Measurements from ENCODE around the gene NPY.
"Not testable (repeated sequence)": the region's sequence is repeated elsewhere in the genome, so short reads cannot be mapped to it uniquely, and the experiment has no call there.

NPY gene

GRCh38 chr7:24283897-24284698, at the start of gene NPY:
Gene NPY, plus strand, starts transcription at chr7:24284190. Its CDS starts 1,051 bp downstream, at chr7:24285241.
- no peak for DNase-seq (ENCODE audit: low read depth in 2 of 3, low spot score in 1 of 3)

GRCh38 chr7:24239260-24239659, 44.7 kb upstream of the NPY start:
- no peak for DNase-seq (ENCODE audit: low read depth in 2 of 3, low spot score in 1 of 3)

- DNase-seq (ENCODE audit: low read depth in 2 of 3, low spot score in 1 of 3), result no peak
Observed at GRCh38 chr7:24241206-24241605, 42.8 kb upstream of the NPY start.

DNA sequence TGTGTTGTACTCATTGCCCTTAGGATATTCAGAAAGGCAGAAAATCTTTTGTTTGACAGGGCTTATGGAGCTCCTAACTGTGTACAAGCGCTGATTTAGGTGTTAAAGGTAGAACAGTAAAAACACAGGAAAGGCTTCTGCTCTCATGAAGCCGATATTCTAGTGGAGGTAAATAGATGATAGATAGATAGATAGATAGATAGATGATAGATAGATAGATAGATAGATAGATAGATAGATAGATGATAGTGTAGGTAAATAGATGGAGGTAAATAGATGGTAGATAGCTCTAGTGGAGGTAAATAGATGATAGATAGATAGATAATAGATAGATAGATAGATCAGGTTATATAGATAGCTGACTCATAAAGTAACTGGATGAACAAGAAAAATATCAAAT, 39.4 kb upstream of the NPY start:
- DNase-seq (ENCODE audit: low read depth in 2 of 3, low spot score in 1 of 3), result no peak

DNA sequence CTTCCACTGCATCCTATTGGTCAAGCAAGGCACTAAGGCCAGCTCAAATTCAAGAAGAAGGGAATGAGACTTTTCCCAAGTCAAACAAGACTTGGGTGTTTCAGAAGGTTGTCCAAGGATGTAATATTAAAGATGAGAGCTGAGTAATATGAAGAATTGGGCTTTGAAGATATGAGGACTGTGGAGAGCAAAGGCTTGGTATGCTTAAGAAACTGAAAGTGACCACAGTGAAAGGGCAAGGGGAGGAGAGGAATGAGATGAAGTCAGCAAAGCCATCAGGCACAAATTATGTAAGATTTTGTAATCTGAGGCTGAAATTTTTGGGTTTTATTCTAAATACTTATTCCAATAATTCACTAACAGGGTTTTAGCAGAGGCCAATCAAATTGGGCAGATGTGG, 38.6 kb upstream of the NPY start:
- no peak for DNase-seq (ENCODE audit: low read depth in 2 of 3, low spot score in 1 of 3)

- DNase-seq (ENCODE audit: low read depth in 2 of 3, low spot score in 1 of 3), result no peak
Observed at GRCh38 chr7:24249266-24249665, 34.7 kb upstream of the NPY start.

GRCh38 chr7:24251568-24251967, 32.4 kb upstream of the NPY start:
- no peak for DNase-seq (ENCODE audit: low read depth in 2 of 3, low spot score in 1 of 3)

DNA sequence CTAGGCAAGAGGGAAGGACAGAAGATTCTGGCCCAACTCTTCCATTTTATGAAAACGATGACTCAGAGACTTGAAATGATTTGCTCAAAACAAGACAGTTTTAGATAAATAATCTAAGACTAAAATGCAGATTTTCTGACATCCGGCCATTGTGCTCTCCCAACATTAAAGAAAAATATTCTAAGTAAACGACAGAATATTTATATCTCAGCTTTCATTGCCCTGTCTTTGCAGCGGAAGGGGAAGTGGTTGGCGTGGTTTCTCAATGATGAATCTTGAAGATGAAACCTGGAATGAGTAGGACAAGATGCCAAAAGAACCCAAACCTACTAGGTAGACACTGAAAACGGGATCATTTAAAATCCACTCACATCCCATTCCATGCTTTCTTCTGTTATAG, 28.9 kb upstream of the NPY start:
- peak in 1 of 3 donors; percentile 1 for DNase-seq (ENCODE audit: low read depth in 2 of 3, low spot score in 1 of 3)

DNA sequence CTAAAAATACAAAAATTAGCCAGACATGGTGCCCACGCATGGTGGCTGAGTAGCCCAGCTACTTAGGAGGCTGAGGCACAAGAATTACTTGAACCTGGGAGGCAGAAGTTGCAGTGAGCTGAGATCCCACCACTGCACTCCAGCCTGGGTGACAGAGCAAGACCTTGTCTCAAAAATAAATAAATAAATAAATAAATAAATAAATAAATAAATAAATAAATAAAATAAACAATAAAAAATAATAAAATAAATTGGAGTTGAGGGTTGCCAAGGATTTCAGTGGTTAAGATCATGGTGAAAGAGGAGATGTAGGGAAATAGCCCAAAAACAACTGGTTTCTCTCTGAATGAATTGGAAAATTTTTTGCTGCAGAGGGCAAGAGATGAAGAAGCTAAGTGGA, 25.7 kb upstream of the NPY start:
- DNase-seq (ENCODE audit: low read depth in 2 of 3, low spot score in 1 of 3), result not testable (repeated sequence)

- no peak for DNase-seq (ENCODE audit: low read depth in 2 of 3, low spot score in 1 of 3)
Observed at GRCh38 chr7:24271938-24272337, 12.1 kb upstream of the NPY start.

GRCh38 chr7:24279512-24279911, 4.5 kb upstream of the NPY start:
- DNase-seq (ENCODE audit: low read depth in 2 of 3, low spot score in 1 of 3), result no peak

- DNase-seq (ENCODE audit: low read depth in 2 of 3, low spot score in 1 of 3), result no peak
Observed at GRCh38 chr7:24283554-24283896, 465 bp upstream of the NPY start.

GRCh38 chr7:24284699-24285506, 913 bp downstream of the NPY start:
- no peak for DNase-seq (ENCODE audit: low read depth in 2 of 3, low spot score in 1 of 3)

- peak; percentile 47 to 56 (median 54) for DNase-seq (ENCODE audit: low read depth in 2 of 3, low spot score in 1 of 3)
Observed at GRCh38 chr7:24290004-24290641, 6.1 kb downstream of the NPY start.

- no peak for DNase-seq (ENCODE audit: low read depth in 2 of 3, low spot score in 1 of 3)
Observed at GRCh38 chr7:24291271-24291670, 7.3 kb downstream of the NPY start.

DNA sequence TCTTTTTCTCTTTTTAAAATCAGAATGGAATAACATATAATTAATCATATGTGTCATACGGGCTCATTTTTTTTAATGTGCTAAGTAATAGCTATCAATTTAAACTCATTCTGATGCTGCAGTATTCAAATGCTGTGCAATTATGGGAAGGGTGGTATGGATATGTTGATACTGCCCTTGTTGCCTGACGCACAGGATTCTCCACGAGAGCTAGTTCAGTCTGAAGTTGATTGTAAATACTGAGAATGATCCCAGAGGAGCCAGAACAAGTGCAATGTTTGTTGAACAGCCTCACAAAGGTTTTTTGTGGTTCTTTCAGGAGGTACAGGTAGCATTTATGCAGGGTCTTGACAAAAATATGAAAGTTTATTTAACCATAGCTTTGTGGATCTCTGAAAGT, 13.4 kb downstream of the NPY start:
- DNase-seq (ENCODE audit: low read depth in 2 of 3, low spot score in 1 of 3), result no peak

- no peak for DNase-seq (ENCODE audit: low read depth in 2 of 3, low spot score in 1 of 3)
Observed at GRCh38 chr7:24298696-24299095, 14.7 kb downstream of the NPY start.

GRCh38 chr7:24299192-24299591, 15.2 kb downstream of the NPY start:
- DNase-seq (ENCODE audit: low read depth in 2 of 3, low spot score in 1 of 3), result no peak

- DNase-seq (ENCODE audit: low read depth in 2 of 3, low spot score in 1 of 3), result no peak
Observed at GRCh38 chr7:24301703-24302102, 17.7 kb downstream of the NPY start.

- DNase-seq (ENCODE audit: low read depth in 2 of 3, low spot score in 1 of 3), result no peak
Observed at GRCh38 chr7:24304494-24305095, 20.6 kb downstream of the NPY start.

- no peak for DNase-seq (ENCODE audit: low read depth in 2 of 3, low spot score in 1 of 3)
Observed at GRCh38 chr7:24307326-24307725, 23.3 kb downstream of the NPY start.

DNA sequence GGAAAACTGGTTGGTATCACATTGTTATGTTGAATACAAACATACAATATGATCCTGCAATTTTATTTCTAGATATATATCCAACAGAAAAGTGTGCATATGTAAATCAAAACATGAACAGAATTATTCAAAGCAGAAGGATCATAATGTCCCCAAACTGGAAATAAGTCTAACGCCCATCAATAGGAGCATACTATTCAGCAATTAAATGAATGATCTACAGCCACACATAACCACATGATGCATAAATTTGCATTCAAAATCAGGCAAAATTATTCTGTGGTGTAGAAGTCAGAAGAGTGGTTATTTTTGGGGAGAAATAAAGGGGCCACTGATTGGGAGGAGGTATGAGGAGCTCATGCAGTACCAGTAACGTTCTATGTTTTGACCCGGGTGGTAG, 28.6 kb downstream of the NPY start:
- DNase-seq (ENCODE audit: low read depth in 2 of 3, low spot score in 1 of 3), result no peak
